ENCODE results near the gene ASIP. TPM values are rescaled to one million over a fixed set of nuclear protein-coding genes. Genes with fewer than 3 reads are reported as not detected.

ASIP gene
- total RNA-seq, 1 donor from 2014 or later, result not detected

- Histone ChIP-seq H3K36me3 (ENCODE audit: control insufficient read depth, insufficient read depth, low read length) (peaks cover 11% of the 10 kb centered on the region), H3K27me3 (ENCODE audit: control insufficient read depth, insufficient read depth, low read length) (no peaks in the 10 kb centered on the region), H3K4me3 (ENCODE audit: low read depth, low read length) (no peak overlapping the region)
- no peak for FAIRE-seq
- DNase-seq (ENCODE audit: low read depth), result no peak
- no peak for TF ChIP-seq CTCF (IDR thresholded peaks at IDR 0.05; ENCODE audit: insufficient read depth, low read length, severe bottlenecking)
These were observed 58.5 kb downstream of the ASIP start for GRCh38 chr20:34299556-34300255.

- TF ChIP-seq CTCF (IDR thresholded peaks at IDR 0.05; ENCODE audit: insufficient read depth, low read length, severe bottlenecking), result no peak
- peaks cover 6% of the 10 kb centered on the region for H3K36me3 ChIP-seq (ENCODE audit: control insufficient read depth, insufficient read depth, low read length)
- DNase-seq (ENCODE audit: low read depth) (peak; percentile 59), FAIRE-seq (no peak)
- no peaks in the 10 kb centered on the region for H3K27me3 ChIP-seq (ENCODE audit: control insufficient read depth, insufficient read depth, low read length)
- H3K4me3 ChIP-seq (ENCODE audit: low read depth, low read length), result no peak overlapping the region
These were observed 59.1 kb downstream of the ASIP start for GRCh38 chr20:34300256-34300806.

GRCh38 chr20:34300809-34301586, 59.8 kb downstream of the ASIP start:
- no peak for FAIRE-seq
- no peaks in the 10 kb centered on the region for H3K27me3 ChIP-seq (ENCODE audit: control insufficient read depth, insufficient read depth, low read length)
- no peak for DNase-seq (ENCODE audit: low read depth)
- H3K4me3 ChIP-seq (ENCODE audit: low read depth, low read length), result no peak overlapping the region
- no peak for TF ChIP-seq CTCF (IDR thresholded peaks at IDR 0.05; ENCODE audit: insufficient read depth, low read length, severe bottlenecking)
- peaks cover 3% of the 10 kb centered on the region for H3K36me3 ChIP-seq (ENCODE audit: control insufficient read depth, insufficient read depth, low read length)

- TF ChIP-seq CTCF (IDR thresholded peaks at IDR 0.05; ENCODE audit: insufficient read depth, low read length, severe bottlenecking), result no peak
- no peak for DNase-seq (ENCODE audit: low read depth)
- H3K36me3 ChIP-seq (ENCODE audit: control insufficient read depth, insufficient read depth, low read length), result peaks cover 2% of the 10 kb centered on the region
- FAIRE-seq, result no peak
- no peaks in the 10 kb centered on the region for H3K27me3 ChIP-seq (ENCODE audit: control insufficient read depth, insufficient read depth, low read length)
- H3K4me3 ChIP-seq (ENCODE audit: low read depth, low read length), result peak overlapping the region; percentile 58
These were observed 60.5 kb downstream of the ASIP start for GRCh38 chr20:34301587-34302311.

GRCh38 chr20:34302312-34302722, 61.1 kb downstream of the ASIP start:
- FAIRE-seq, result no peak
- TF ChIP-seq CTCF (IDR thresholded peaks at IDR 0.05; ENCODE audit: insufficient read depth, low read length, severe bottlenecking), result no peak
- Histone ChIP-seq H3K27me3 (ENCODE audit: control insufficient read depth, insufficient read depth, low read length) (no peaks in the 10 kb centered on the region), H3K4me3 (ENCODE audit: low read depth, low read length) (peak overlapping the region; percentile 58), H3K36me3 (ENCODE audit: control insufficient read depth, insufficient read depth, low read length) (peaks cover 2% of the 10 kb centered on the region)
- DNase-seq (ENCODE audit: low read depth), result peak; percentile 42
